Measurements from ENCODE around the gene PACRGL. TPM values are rescaled to one million over a fixed set of nuclear protein-coding genes. Genes with fewer than 3 reads are reported as not detected.
"Not testable (repeated sequence)": the region's sequence is repeated elsewhere in the genome, so short reads cannot be mapped to it uniquely, and the experiment has no call there.

The PACRGL gene
- total RNA-seq, 2 donors from 2014 or later, result 10.3 to 53.6 TPM

GRCh38 chr4:20711335-20711734, 11.1 kb downstream of the PACRGL start:
- H3K4me1 ChIP-seq (ENCODE audit: control insufficient read depth in 1 of 2, low read depth in 2 of 2), result no peaks in the 10 kb centered on the region
- no peaks in the 10 kb centered on the region for H3K27me3 ChIP-seq (replicated peaks; ENCODE audit: insufficient read depth)
- no peak overlapping the region for H3K27ac ChIP-seq
- no peaks in the 10 kb centered on the region for H3K9me3 ChIP-seq
- H3K36me3 ChIP-seq, result peaks cover 37% of the 10 kb centered on the region
- ATAC-seq (ENCODE audit: insufficient number of reproducible peaks, low FRiP score, low read depth) (no peak), DNase-seq (ENCODE audit: low spot score) (no peak)
- no peak for TF ChIP-seq CTCF (IDR thresholded peaks at IDR 0.05)
- H3K4me3 ChIP-seq, result no peak overlapping the region

- DNase-seq (ENCODE audit: low spot score), result no peak
- no peak for ATAC-seq (ENCODE audit: insufficient number of reproducible peaks, low FRiP score, low read depth)
- Histone ChIP-seq H3K27ac (no peak overlapping the region), H3K4me3 (no peak overlapping the region), H3K9me3 (peaks cover 6% of the 10 kb centered on the region), H3K27me3 (replicated peaks; ENCODE audit: insufficient read depth) (no peaks in the 10 kb centered on the region), H3K4me1 (ENCODE audit: control insufficient read depth in 1 of 2, low read depth in 2 of 2) (no peaks in the 10 kb centered on the region), H3K36me3 (peaks cover 46% of the 10 kb centered on the region)
- TF ChIP-seq CTCF (IDR thresholded peaks at IDR 0.05), result no peak
These were observed 22.8 kb downstream of the PACRGL start for GRCh38 chr4:20723019-20723418.

DNA sequence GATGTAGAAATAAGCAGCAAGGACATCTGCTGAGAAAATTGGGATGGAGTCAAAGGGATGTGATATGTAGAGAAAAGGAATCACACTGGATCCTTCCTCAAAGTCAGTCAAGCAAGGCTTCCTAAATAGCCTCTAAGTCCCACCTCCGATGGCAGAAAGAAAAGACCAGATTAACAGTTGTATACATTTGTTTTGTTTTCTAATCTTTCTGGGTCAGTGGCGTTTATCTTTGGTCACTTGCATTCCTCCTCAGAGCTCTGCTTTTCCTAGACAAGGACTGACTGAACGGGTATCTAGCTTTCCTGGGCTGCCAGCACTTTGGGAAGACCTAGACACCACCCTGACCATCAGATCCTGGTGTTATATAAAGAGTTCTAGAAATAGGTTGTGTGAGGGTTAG, 23.2 kb downstream of the PACRGL start:
- H3K27me3 ChIP-seq (replicated peaks; ENCODE audit: insufficient read depth), result no peaks in the 10 kb centered on the region
- no peak for TF ChIP-seq CTCF (IDR thresholded peaks at IDR 0.05)
- DNase-seq (ENCODE audit: low spot score) (no peak), ATAC-seq (ENCODE audit: insufficient number of reproducible peaks, low FRiP score, low read depth) (no peak)
- peaks cover 6% of the 10 kb centered on the region for H3K9me3 ChIP-seq
- peaks cover 47% of the 10 kb centered on the region for H3K36me3 ChIP-seq
- H3K4me3 ChIP-seq, result no peak overlapping the region
- no peaks in the 10 kb centered on the region for H3K4me1 ChIP-seq (ENCODE audit: control insufficient read depth in 1 of 2, low read depth in 2 of 2)
- no peak overlapping the region for H3K27ac ChIP-seq

DNA sequence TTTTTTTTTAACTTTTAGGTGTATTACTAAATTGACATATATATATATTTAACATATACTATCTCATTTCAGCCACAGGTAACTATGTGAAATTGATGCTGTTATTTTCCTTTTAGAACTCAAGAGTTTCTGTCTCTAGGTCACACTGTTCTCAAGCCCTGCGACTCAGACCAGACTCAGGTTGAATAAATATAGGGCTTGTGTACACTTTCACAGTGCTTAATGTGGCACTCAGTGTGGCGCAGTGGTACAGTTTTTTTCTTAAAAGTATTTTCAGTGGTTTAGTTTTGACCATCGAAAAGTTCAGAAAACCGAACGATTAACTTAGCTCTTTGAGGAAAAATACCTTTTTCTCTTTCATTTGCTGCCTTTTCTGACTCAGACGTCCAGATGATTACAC, 24.7 kb downstream of the PACRGL start:
- Histone ChIP-seq H3K27me3 (replicated peaks; ENCODE audit: insufficient read depth) (no peaks in the 10 kb centered on the region), H3K9me3 (peaks cover 6% of the 10 kb centered on the region), H3K27ac (no peak overlapping the region), H3K4me1 (ENCODE audit: control insufficient read depth in 1 of 2, low read depth in 2 of 2) (no peaks in the 10 kb centered on the region), H3K36me3 (peaks cover 43% of the 10 kb centered on the region), H3K4me3 (no peak overlapping the region)
- DNase-seq (ENCODE audit: low spot score), result no peak
- TF ChIP-seq CTCF (IDR thresholded peaks at IDR 0.05), result no peak
- no peak for ATAC-seq (ENCODE audit: insufficient number of reproducible peaks, low FRiP score, low read depth)

GRCh38 chr4:20735931-20736330, 35.7 kb downstream of the PACRGL start:
- no peak overlapping the region for H3K27ac ChIP-seq
- no peak for ATAC-seq (ENCODE audit: insufficient number of reproducible peaks, low FRiP score, low read depth)
- H3K4me3 ChIP-seq, result no peak overlapping the region
- no peak for DNase-seq (ENCODE audit: low spot score)
- peaks cover 13% of the 10 kb centered on the region for H3K9me3 ChIP-seq
- H3K36me3 ChIP-seq, result peaks cover 10% of the 10 kb centered on the region
- H3K27me3 ChIP-seq (replicated peaks; ENCODE audit: insufficient read depth), result no peaks in the 10 kb centered on the region
- no peak for TF ChIP-seq CTCF (IDR thresholded peaks at IDR 0.05)
- H3K4me1 ChIP-seq (ENCODE audit: control insufficient read depth in 1 of 2, low read depth in 2 of 2), result no peaks in the 10 kb centered on the region

GRCh38 chr4:20746000-20746399, 45.7 kb downstream of the PACRGL start:
- H3K9me3 ChIP-seq, result peaks cover 12% of the 10 kb centered on the region
- H3K4me3 ChIP-seq; H3K27me3 ChIP-seq (replicated peaks; ENCODE audit: insufficient read depth); H3K27ac ChIP-seq; ATAC-seq (ENCODE audit: insufficient number of reproducible peaks, low FRiP score, low read depth); DNase-seq (ENCODE audit: low spot score); H3K36me3 ChIP-seq; H3K4me1 ChIP-seq (ENCODE audit: control insufficient read depth in 1 of 2, low read depth in 2 of 2): not testable (repeated sequence)

Data from thoracic aorta (tissue), 2 donors.